ENCODE data around the gene WDR33. TPM values are rescaled to one million over a fixed set of nuclear protein-coding genes. Genes with fewer than 3 reads are reported as not detected.

The WDR33 gene
- total RNA-seq, 2 donors from 2014 or later: 76.3 to 82.5 TPM

DNA sequence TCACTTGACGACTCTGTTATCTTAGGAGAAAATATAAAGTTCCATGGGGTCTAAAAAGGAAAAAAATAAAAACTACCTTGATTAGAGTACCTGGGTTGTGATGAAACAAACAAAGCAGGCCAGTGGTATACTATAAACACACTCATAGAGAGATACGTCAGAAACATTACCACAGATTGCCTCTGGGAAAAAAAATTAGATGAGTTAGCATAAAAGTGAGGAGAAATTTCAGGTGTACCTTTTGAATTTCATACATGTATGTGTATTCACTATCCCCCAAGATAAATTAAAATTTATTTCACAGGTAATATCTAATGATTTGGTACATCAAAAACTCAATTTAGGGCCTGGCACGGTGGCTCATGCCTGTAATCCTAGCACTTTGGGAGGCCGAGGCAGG is 18.2 kb downstream of the WDR33 start:
- Mint-ChIP-seq H3K27me3 (ENCODE audit: insufficient read depth) (no peaks in the 10 kb centered on the region), H3K4me1 (no peaks in the 10 kb centered on the region), H3K36me3 (ENCODE audit: low read depth) (peaks cover 40% of the 10 kb centered on the region), H3K9me3 (peaks cover 18% of the 10 kb centered on the region), H3K4me3 (no peak overlapping the region), H3K27ac (no peak overlapping the region)
- H3K4me1 ChIP-seq (ENCODE audit: control insufficient read depth, insufficient read depth, low read length): no peaks in the 10 kb centered on the region
- no peak overlapping the region for H3K27ac ChIP-seq (ENCODE audit: low read depth, low read length)
- no peak for DNase-seq
- H3K27me3 ChIP-seq (ENCODE audit: control insufficient read depth, insufficient read depth, low read length, poor library complexity, severe bottlenecking): no peaks in the 10 kb centered on the region
- WGBS, 2 experiments (ENCODE audit: insufficient coverage in 1 of 2, insufficient read length in 1 of 2): 99 to 100% methylated on average over 2 to 4 of the region's 4 CpGs
- no peak for TF ChIP-seq CTCF (conservative IDR thresholded peaks at IDR 0.05)
- H3K4me3 ChIP-seq (ENCODE audit: low read length): no peak overlapping the region
- H3K9me3 ChIP-seq (ENCODE audit: control insufficient read depth, low read length): peaks cover 17% of the 10 kb centered on the region
- H3K36me3 ChIP-seq (ENCODE audit: control insufficient read depth, insufficient read depth, low read length): peaks cover 30% of the 10 kb centered on the region
- H3K9ac ChIP-seq (ENCODE audit: extremely low read depth, low read length, poor library complexity, severe bottlenecking): no peak overlapping the region

DNA sequence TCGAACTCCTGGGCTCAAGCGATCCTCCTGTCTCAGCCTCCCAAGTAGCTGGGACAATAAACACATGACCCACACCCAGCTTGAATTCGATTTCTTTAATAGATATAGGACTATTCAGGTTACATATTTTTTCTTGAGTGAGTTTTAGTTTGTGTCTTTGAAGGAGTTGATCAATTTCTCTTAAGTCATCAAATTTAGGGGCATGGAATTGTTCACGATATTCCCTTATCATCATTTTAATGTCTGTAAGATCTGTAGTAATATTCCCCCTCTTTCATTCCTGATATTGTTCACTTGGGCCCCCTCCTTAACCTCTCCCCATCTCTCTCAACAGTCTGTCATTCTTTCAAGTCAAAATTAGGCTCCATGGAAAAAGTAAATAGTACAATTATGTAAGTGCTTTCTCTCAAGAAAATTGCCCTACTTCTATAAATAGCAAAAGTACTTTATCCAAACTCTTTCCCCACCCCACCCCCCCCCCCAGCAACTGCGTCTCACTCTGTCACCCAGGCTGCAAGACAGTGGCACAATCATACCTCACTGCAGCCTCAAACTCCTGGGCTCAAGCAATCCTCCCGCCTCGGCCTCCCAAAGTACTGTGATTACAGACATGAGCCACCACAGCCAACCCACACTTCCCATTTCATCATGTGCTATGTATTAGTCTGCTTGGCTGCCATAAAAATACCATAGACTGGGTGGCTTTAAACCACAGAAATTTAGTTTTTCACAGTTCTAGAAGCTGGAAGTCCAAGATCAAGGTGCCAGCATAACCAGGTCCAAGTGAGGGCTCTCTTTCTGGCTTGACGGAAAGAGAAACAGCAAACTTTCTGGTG is 20.1 kb downstream of the WDR33 start:
- Histone ChIP-seq H3K27ac (ENCODE audit: low read depth, low read length) (no peak overlapping the region), H3K4me1 (ENCODE audit: control insufficient read depth, insufficient read depth, low read length) (no peaks in the 10 kb centered on the region), H3K27me3 (ENCODE audit: control insufficient read depth, insufficient read depth, low read length, poor library complexity, severe bottlenecking) (no peaks in the 10 kb centered on the region), H3K9me3 (ENCODE audit: control insufficient read depth, low read length) (peaks cover 17% of the 10 kb centered on the region), H3K4me3 (ENCODE audit: low read length) (no peak overlapping the region), H3K9ac (ENCODE audit: extremely low read depth, low read length, poor library complexity, severe bottlenecking) (no peak overlapping the region), H3K36me3 (ENCODE audit: control insufficient read depth, insufficient read depth, low read length) (peaks cover 33% of the 10 kb centered on the region)
- Mint-ChIP-seq H3K9me3 (peaks cover 18% of the 10 kb centered on the region), H3K27me3 (ENCODE audit: insufficient read depth) (no peaks in the 10 kb centered on the region), H3K4me1 (no peaks in the 10 kb centered on the region), H3K36me3 (ENCODE audit: low read depth) (peaks cover 31% of the 10 kb centered on the region), H3K27ac (no peak overlapping the region), H3K4me3 (no peak overlapping the region)
- TF ChIP-seq CTCF (conservative IDR thresholded peaks at IDR 0.05): no peak
- no peak for DNase-seq
- 97 to 100% methylated on average over 4 to 7 of the region's 8 CpGs for WGBS, 2 experiments (ENCODE audit: insufficient coverage in 1 of 2, insufficient read length in 1 of 2)

- no peaks in the 10 kb centered on the region for H3K27me3 ChIP-seq (ENCODE audit: control insufficient read depth, insufficient read depth, low read length, poor library complexity, severe bottlenecking)
- peaks cover 40% of the 10 kb centered on the region for H3K36me3 ChIP-seq (ENCODE audit: control insufficient read depth, insufficient read depth, low read length)
- Mint-ChIP-seq H3K36me3 (ENCODE audit: low read depth) (peaks cover 32% of the 10 kb centered on the region), H3K4me1 (peaks cover 13% of the 10 kb centered on the region), H3K4me3 (no peak overlapping the region), H3K27me3 (ENCODE audit: insufficient read depth) (no peaks in the 10 kb centered on the region), H3K9me3 (peaks cover 16% of the 10 kb centered on the region), H3K27ac (no peak overlapping the region)
- no peak overlapping the region for H3K9ac ChIP-seq (ENCODE audit: extremely low read depth, low read length, poor library complexity, severe bottlenecking)
- no peak overlapping the region for H3K27ac ChIP-seq (ENCODE audit: low read depth, low read length)
- TF ChIP-seq CTCF (conservative IDR thresholded peaks at IDR 0.05): no peak
- peaks cover 12% of the 10 kb centered on the region for H3K9me3 ChIP-seq (ENCODE audit: control insufficient read depth, low read length)
- DNase-seq: no peak
- no peaks in the 10 kb centered on the region for H3K4me1 ChIP-seq (ENCODE audit: control insufficient read depth, insufficient read depth, low read length)
- WGBS, 2 experiments (ENCODE audit: insufficient coverage in 1 of 2, insufficient read length in 1 of 2): 88 to 98% methylated on average over 5 to 6 of the region's 6 CpGs
- H3K4me3 ChIP-seq (ENCODE audit: low read length): no peak overlapping the region
Observed at GRCh38 chr2:127786048-127786809, 24.7 kb downstream of the WDR33 start.

All from endodermal cell (in vitro differentiated cells).